ENCODE data around the gene SGCE.

The SGCE gene

GRCh38 chr7:94576316-94576715, 79.6 kb downstream of the SGCE start:
- no peak overlapping the region for H3K4me3 ChIP-seq (ENCODE audit: low read length)
- no peak for DNase-seq (ENCODE audit: low read depth)
- no peak for TF ChIP-seq CTCF (IDR thresholded peaks at IDR 0.05; ENCODE audit: insufficient read depth, low read depth, low read length, missing control alignments)

- no peak for TF ChIP-seq CTCF (IDR thresholded peaks at IDR 0.05; ENCODE audit: insufficient read depth, low read depth, low read length, missing control alignments)
- DNase-seq (ENCODE audit: low read depth), result no peak
- H3K4me3 ChIP-seq (ENCODE audit: low read length), result no peak overlapping the region
Measured at GRCh38 chr7:94575646-94576045, 80.3 kb downstream of the SGCE start.

GRCh38 chr7:94571816-94572215, 84.1 kb downstream of the SGCE start:
- DNase-seq (ENCODE audit: low read depth), result no peak
- no peak overlapping the region for H3K4me3 ChIP-seq (ENCODE audit: low read length)
- TF ChIP-seq CTCF (IDR thresholded peaks at IDR 0.05; ENCODE audit: insufficient read depth, low read depth, low read length, missing control alignments), result no peak

GRCh38 chr7:94567396-94567795, 88.5 kb downstream of the SGCE start:
- H3K4me3 ChIP-seq (ENCODE audit: low read length), result no peak overlapping the region
- no peak for TF ChIP-seq CTCF (IDR thresholded peaks at IDR 0.05; ENCODE audit: insufficient read depth, low read depth, low read length, missing control alignments)
- no peak for DNase-seq (ENCODE audit: low read depth)

GRCh38 chr7:94565247-94565894, 90.6 kb downstream of the SGCE start:
- DNase-seq (ENCODE audit: low read depth), result no peak
- no peak for TF ChIP-seq CTCF (IDR thresholded peaks at IDR 0.05; ENCODE audit: insufficient read depth, low read depth, low read length, missing control alignments)
- H3K4me3 ChIP-seq (ENCODE audit: low read length), result no peak overlapping the region

DNA sequence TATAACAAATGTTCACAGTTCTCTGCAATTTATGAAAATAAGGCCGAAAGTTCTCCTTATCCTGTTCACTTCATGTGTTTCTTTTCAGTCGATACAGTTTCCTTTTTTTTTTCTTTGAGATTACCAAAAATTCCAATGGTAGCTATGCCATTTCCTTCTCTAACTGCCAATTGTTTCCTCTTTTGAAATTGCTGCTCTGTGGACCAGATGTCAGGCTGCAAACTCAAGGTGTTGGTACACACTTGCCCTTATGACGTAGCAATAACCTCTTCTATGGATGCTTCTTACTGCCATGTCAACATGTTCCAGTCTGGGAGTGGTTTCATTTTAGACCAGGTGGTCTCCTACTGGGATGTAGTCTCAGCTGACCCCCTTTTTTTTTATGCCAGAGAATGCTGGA, 93.4 kb downstream of the SGCE start:
- DNase-seq (ENCODE audit: low read depth), result no peak
- no peak overlapping the region for H3K4me3 ChIP-seq (ENCODE audit: low read length)
- TF ChIP-seq CTCF (IDR thresholded peaks at IDR 0.05; ENCODE audit: insufficient read depth, low read depth, low read length, missing control alignments), result no peak

GRCh38 chr7:94561841-94562514, 94.0 kb downstream of the SGCE start:
- no peak overlapping the region for H3K4me3 ChIP-seq (ENCODE audit: low read length)
- peak; percentile 11 for DNase-seq (ENCODE audit: low read depth)
- TF ChIP-seq CTCF (IDR thresholded peaks at IDR 0.05; ENCODE audit: insufficient read depth, low read depth, low read length, missing control alignments), result no peak
